Chondrocyte (in vitro differentiated cells): Measurements from ENCODE around the gene LMF1. TPM values are rescaled to one million over a fixed set of nuclear protein-coding genes. Genes with fewer than 3 reads are reported as not detected.
A peak's percentile ranks its signal among the peaks of the same experiment; 100 is the strongest.

Experiments used
- DNase-seq: peaks from one replicate; pipeline ENCODE4 v3.0.0; 2021; ENCODE audit warnings: mixed read lengths, low spot score
- H3K27ac Mint-ChIP-seq: one replicate; pipeline ENCODE4 v1.8.0; 2021; ENCODE audit warnings: mild to moderate bottlenecking, moderate library complexity, mixed read lengths; ENCODE audit not compliant: unreplicated experiment
- H3K27me3 Mint-ChIP-seq: 2 replicates; pipeline ENCODE4 v1.8.0; 2021; ENCODE audit warnings: low read depth, mixed read lengths
- H3K36me3 Mint-ChIP-seq: 2 replicates; pipeline ENCODE4 v1.8.0; 2021; ENCODE audit warnings: low read depth, mixed read lengths
- H3K4me1 Mint-ChIP-seq: 2 replicates; pipeline ENCODE4 v1.8.0; 2021; ENCODE audit warnings: low read depth, mild to moderate bottlenecking, mixed read lengths
- H3K4me3 Mint-ChIP-seq: one replicate; pipeline ENCODE4 v1.8.0; 2021; ENCODE audit warnings: mild to moderate bottlenecking, moderate library complexity, mixed read lengths; ENCODE audit not compliant: unreplicated experiment
- H3K9me3 Mint-ChIP-seq: 2 replicates; pipeline ENCODE4 v1.8.0; 2021; ENCODE audit warnings: low read depth, mixed read lengths
- total RNA-seq: library from RNA; stranded (reverse); gene quantifications from 3 replicates; pipeline ENCODE4 v1.2.1, GENCODE V29; 2021
- TF ChIP-seq, protein P1 (sequence below): fragments of 200-600 bp; sonication (generic); IDR thresholded peaks from 2 replicates; pipeline ENCODE4 v1.5.0; 2021; ENCODE audit warnings: antibody characterized with exemption, mild to moderate bottlenecking, moderate library complexity

Gene LMF1
- total RNA-seq, 1 donor from 2014 or later: 21.6 TPM

GRCh38 chr16:942436-943060 lies 28.2 kb downstream of the LMF1 start:
- Mint-ChIP-seq H3K27ac (no peak overlapping the region), H3K27me3 (no peaks in the 10 kb centered on the region), H3K36me3 (peaks cover 44% of the 10 kb centered on the region), H3K9me3 (peaks cover 32% of the 10 kb centered on the region), H3K4me3 (no peak overlapping the region), H3K4me1 (peaks cover 17% of the 10 kb centered on the region)
- no peak for DNase-seq
- TF ChIP-seq, protein P1, sequence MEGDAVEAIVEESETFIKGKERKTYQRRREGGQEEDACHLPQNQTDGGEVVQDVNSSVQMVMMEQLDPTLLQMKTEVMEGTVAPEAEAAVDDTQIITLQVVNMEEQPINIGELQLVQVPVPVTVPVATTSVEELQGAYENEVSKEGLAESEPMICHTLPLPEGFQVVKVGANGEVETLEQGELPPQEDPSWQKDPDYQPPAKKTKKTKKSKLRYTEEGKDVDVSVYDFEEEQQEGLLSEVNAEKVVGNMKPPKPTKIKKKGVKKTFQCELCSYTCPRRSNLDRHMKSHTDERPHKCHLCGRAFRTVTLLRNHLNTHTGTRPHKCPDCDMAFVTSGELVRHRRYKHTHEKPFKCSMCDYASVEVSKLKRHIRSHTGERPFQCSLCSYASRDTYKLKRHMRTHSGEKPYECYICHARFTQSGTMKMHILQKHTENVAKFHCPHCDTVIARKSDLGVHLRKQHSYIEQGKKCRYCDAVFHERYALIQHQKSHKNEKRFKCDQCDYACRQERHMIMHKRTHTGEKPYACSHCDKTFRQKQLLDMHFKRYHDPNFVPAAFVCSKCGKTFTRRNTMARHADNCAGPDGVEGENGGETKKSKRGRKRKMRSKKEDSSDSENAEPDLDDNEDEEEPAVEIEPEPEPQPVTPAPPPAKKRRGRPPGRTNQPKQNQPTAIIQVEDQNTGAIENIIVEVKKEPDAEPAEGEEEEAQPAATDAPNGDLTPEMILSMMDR: no peak

GRCh38 chr16:939941-940340 lies 30.8 kb downstream of the LMF1 start:
- peaks cover 32% of the 10 kb centered on the region for H3K9me3 Mint-ChIP-seq
- no peaks in the 10 kb centered on the region for H3K27me3 Mint-ChIP-seq
- no peak overlapping the region for H3K4me3 Mint-ChIP-seq
- peak; percentile 77 for DNase-seq
- H3K4me1 Mint-ChIP-seq: no peaks in the 10 kb centered on the region
- H3K27ac Mint-ChIP-seq: no peak overlapping the region
- peaks cover 40% of the 10 kb centered on the region for H3K36me3 Mint-ChIP-seq
- TF ChIP-seq, protein P1: no peak

DNA sequence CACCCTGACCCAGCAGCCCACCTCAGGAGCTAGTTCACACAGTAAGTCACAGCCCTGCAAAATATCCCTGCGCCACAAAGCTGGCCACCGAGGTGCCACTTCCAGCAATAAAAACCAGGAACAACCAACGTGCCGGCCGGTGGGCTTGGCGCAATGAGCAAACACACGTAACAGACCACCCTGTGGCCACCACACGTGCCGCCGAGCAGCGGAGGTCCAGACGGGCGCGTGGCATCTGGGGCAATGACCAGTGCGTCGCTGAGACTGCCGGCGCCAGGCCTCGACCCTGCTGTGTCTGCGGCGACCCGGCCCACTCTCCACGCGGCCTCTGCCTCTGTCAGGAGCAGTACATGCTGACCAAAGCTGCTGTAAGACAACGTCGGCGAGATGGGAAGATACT lies 31.5 kb downstream of the LMF1 start:
- DNase-seq: peak; percentile 81
- Mint-ChIP-seq H3K4me3 (no peak overlapping the region), H3K9me3 (peaks cover 32% of the 10 kb centered on the region), H3K27ac (no peak overlapping the region), H3K36me3 (peaks cover 39% of the 10 kb centered on the region), H3K4me1 (no peaks in the 10 kb centered on the region), H3K27me3 (no peaks in the 10 kb centered on the region)
- TF ChIP-seq, protein P1: no peak

DNA sequence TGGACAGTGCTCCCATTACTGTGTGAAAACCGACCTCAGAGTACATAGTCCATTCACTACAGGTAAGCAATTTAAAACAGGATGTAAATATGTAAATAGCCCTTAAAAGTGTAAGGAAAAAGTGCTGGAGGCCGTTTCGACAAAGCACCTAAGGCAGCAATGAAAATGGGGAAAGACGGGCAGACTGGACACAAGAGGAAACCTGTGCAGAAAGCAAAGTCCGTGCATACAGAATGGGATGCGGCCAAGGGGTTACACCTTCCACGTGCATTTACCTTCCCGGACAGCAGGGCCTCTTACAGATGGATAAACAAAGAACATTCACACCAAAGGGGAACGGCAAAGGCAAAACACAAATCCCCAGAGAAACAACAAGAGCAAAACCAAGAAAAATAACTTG lies 32.0 kb downstream of the LMF1 start:
- H3K36me3 Mint-ChIP-seq: peaks cover 39% of the 10 kb centered on the region
- no peaks in the 10 kb centered on the region for H3K27me3 Mint-ChIP-seq
- H3K9me3 Mint-ChIP-seq: peaks cover 29% of the 10 kb centered on the region
- no peak overlapping the region for H3K4me3 Mint-ChIP-seq
- no peaks in the 10 kb centered on the region for H3K4me1 Mint-ChIP-seq
- no peak overlapping the region for H3K27ac Mint-ChIP-seq
- DNase-seq: no peak
- TF ChIP-seq, protein P1: no peak

DNA sequence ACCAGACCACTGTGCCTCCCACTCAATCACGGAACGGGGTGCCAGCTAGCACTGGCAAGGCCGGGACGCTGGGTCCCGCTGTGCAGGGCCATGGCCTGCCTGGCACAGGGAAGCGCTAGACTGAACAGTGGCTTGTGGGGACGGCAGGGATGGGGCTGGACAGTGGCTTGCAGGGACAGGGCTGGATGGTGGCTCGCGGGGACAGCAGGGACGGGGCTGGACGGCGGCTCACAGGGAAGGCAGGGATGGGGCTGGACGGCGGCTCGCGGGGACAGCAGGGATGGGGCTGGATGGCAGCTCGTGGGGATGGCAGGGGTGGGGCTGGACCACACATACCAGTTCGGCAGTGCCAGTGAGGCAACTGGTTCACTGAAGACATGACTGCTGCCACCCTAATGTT lies 32.6 kb downstream of the LMF1 start:
- Mint-ChIP-seq H3K4me3 (no peak overlapping the region), H3K27ac (no peak overlapping the region), H3K9me3 (peaks cover 27% of the 10 kb centered on the region), H3K36me3 (peaks cover 38% of the 10 kb centered on the region), H3K4me1 (no peaks in the 10 kb centered on the region), H3K27me3 (no peaks in the 10 kb centered on the region)
- TF ChIP-seq, protein P1: no peak
- DNase-seq: peak; percentile 73
